Skeletal muscle cell (primary cell): ENCODE measurements around the gene AKR1C3.
"Not testable (repeated sequence)": the region's sequence is repeated elsewhere in the genome, so short reads cannot be mapped to it uniquely, and the experiment has no call there.

Source experiments
- DNase-seq: peaks from one replicate; pipeline ENCODE4 v3.0.0-alpha.2; 2010; ENCODE audit warnings: low read depth
- H3K4me3 ChIP-seq: 2 replicates; pipeline ENCODE4 v1.5.1; 2011; ENCODE audit warnings: low read depth, mild to moderate bottlenecking, control low read depth, low read length, moderate library complexity

The AKR1C3 gene

GRCh38 chr10:5125315-5126044, 31.3 kb downstream of the AKR1C3 start:
- no peak for DNase-seq
- no peak overlapping the region for H3K4me3 ChIP-seq

DNA sequence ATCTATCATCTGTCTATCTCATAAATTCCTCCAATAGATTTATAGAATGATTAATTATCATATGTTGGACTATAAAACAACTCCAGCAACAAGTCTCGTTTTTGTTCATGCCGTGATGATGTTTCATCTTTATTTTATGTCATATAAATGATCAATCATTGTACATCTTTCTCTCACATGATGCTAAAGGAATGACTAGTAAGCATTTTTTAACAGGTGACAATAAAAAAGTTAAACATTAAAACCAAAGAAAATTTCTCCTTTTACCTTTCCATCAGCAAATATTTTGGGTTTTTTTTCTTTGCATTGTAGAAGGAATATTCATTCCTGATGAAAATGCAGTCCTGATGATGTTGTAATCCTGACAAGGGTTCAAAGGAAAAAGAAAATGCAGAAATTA, 41.4 kb downstream of the AKR1C3 start:
- no peak overlapping the region for H3K4me3 ChIP-seq
- no peak for DNase-seq

DNA sequence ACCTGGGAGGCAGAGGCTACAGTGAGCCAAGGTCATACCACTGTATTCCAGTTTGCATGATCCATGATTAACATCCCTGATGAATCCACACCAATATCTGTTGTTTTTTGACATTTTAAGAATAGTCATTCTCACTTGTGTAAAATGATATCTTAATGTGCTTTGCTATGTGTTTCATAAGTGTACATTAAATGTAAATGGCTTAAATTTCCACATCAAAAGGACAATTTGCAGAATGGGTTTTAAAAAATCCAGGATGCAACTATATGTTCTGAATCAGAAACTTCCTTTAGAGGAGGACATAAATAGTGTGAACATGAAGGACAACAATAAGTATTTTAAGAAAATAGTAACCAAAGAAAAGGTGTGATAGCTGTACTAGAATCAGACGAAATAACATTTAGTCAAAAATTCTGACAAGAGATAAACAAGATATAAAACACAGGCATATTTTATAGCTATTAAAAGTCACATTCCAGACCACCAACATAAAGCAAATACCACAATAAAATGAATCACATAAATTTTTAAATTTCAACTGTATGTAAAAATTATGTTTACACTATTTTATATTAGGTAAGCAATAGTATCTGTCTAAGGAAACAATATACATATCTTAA, 42.4 kb downstream of the AKR1C3 start:
- no peak overlapping the region for H3K4me3 ChIP-seq
- DNase-seq: no peak

DNA sequence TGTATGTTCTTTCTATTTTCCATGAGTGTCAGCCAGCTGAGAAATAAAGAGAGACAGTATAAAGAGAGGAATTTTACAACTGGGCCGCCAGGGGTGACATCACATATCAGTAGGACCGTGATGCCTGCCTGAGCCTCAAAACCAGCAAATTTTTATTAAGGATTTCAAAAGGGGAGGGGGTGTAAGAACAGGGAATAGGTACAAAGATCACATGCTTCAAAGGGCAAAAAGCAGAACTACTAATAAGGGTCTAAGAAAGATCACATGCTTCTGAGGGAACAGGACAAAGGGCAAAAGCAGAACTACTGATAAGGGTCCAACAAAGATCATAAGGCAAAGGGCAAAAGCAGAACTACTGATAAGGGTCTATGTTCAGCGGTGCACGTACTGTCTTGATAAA, 43.5 kb downstream of the AKR1C3 start:
- DNase-seq: not testable (repeated sequence)

GRCh38 chr10:5142199-5142598, 48.0 kb downstream of the AKR1C3 start:
- no peak overlapping the region for H3K4me3 ChIP-seq
- DNase-seq: no peak

More for the DNA sequence above, 43.5 kb downstream of the AKR1C3 start:
- H3K4me3 ChIP-seq: not testable (repeated sequence)

DNA sequence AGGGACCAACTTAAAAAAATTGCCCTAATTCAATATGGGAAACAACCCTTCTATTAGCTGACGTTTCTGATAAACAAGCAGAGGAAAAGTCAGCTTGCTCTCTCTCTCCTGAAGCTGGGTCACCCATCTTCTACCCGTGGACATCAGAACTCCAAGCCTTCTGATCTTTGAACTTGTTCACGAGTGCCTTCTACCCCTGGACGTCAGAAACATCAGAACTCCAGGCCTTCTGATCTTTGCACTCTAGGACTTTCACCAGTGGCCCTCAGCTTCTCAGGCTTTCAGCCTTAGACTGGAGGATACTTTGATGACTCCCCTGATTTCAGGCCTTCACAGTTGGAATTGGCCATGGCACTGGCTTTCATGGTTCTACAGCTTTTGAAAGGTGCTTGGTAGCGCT, 48.9 kb downstream of the AKR1C3 start:
- DNase-seq: no peak
- H3K4me3 ChIP-seq: no peak overlapping the region

DNA sequence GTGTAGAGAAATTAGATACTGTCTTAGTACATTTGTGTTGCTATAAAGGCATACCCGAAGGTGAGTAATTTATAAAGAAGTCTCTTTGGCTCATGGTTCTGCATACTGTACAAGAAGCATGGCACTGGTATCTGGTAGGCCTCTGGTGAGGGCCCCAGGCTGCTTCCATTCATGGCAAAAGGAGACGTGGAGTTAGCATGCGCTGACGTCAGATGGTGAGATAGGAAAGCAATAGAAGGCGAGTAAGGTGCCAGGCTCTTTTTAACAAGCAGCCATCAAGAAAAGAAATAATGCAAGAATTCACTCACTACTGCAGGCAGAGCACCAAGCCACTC, 52.7 kb downstream of the AKR1C3 start:
- H3K4me3 ChIP-seq: no peak overlapping the region
- DNase-seq: no peak

DNA sequence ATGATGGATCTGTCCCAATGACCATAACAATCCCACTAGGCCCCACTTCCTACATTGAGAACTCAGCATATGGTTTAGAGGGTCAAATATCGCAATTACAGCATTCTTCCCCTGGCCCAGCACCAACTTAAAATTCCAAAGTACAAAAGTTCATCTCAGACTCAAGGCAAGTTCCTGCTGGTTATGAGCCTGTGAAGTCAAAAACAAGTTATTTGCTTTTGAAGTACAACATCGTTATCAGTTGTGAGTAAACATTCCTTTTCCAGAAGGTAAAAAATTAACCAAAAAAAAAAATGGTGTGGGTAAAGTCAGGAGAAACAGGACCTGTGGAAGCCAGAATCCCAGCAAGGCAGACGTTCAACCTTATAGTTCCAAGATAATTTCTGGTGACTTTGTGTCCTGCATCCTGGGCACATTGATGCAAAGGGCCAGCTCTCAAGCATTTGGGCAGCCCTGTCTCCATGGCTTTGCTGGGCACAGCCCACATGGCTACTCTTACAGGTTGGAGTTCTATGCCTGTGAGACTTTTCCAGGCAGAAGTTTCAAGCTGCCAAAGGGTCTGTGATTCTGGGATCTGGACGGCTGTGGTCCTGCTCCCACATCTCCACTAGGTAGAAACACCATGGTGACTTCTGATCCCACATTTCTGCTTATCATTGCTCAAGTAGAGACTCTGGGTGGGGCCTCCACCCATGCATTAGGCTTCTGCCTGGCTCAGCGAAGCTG, 53.2 kb downstream of the AKR1C3 start:
- no peak overlapping the region for H3K4me3 ChIP-seq
- DNase-seq: no peak

DNA sequence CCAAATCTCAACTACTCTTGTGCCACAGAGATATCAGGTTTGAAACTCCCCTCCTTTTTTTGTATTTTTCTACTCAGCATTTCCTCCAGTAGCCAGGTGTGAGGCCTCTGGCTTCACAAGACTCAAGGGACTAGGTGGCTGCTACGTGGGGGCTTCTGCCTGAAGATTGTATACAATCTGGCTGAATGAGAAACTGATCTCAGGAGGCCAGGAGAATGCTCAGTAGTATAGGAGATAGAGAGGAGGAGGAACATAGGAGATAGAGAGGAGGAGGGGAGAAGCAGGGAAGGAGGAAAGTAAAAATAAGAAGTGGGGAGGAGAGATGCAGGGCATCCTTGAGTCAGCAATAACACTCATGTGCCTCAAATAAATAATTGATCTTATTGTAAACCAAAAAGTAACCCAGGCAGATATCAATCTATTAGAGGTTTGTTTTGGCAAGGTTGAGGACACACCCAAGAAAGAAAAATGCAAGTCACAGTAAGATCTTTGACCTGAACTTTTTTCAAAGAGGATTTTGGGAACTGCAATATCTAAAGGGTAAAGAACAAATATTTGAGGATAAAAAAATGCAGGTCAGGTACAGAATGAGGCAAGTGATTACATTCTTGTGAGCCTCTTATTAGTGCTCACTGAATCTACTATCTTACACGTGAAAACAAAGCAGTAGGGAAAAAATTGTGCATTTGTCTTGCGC, 53.9 kb downstream of the AKR1C3 start:
- H3K4me3 ChIP-seq: no peak overlapping the region
- DNase-seq: no peak

DNA sequence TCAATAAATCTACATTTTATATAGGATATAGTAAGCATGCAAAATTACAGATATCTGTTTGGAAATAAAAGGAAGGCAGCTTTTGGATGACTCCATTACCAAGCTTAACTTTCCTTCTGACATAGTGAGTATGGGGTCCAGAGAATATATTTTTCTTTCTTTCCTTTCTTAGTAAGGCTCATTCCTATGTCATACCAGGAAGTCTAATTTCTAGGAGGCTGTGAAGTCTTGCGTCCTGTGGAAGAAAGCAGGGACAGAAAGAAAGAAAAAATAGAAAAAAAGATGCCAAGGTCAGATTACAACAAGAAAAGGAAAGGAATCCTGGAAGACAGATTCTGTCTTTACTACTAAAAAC, 54.4 kb downstream of the AKR1C3 start:
- H3K4me3 ChIP-seq: no peak overlapping the region
- DNase-seq: no peak

GRCh38 chr10:5151076-5151475, 56.9 kb downstream of the AKR1C3 start:
- no peak overlapping the region for H3K4me3 ChIP-seq
- DNase-seq: no peak

DNA sequence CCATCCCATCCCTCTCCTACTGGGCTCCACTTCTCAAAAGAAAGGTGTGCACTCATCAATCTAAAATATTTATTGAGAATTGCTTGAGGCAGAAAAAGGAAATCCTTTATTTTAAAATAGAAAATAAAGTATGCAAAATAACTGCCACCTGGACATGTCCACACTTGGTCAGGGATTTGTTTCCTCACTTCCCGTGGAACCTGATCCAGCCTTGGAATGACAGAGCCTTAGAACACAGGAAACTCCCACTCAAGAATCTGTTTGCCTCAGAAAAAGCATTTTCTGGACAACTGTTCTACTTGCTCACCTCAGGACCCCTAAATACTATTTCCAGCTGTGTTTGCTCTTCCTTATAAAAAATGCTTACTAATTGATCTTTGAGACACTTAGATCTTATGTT, 61.7 kb downstream of the AKR1C3 start:
- H3K4me3 ChIP-seq: no peak overlapping the region
- DNase-seq: no peak
